ENCODE data around the gene EEF1AKMT1. TPM values are rescaled to one million over a fixed set of nuclear protein-coding genes. Genes with fewer than 3 reads are reported as not detected.
"Not testable (repeated sequence)": the region's sequence is repeated elsewhere in the genome, so short reads cannot be mapped to it uniquely, and the experiment has no call there.

The EEF1AKMT1 gene
- polyA plus RNA-seq, 5 donors, result 12.9 to 16.9 (median 14.6) TPM

DNA sequence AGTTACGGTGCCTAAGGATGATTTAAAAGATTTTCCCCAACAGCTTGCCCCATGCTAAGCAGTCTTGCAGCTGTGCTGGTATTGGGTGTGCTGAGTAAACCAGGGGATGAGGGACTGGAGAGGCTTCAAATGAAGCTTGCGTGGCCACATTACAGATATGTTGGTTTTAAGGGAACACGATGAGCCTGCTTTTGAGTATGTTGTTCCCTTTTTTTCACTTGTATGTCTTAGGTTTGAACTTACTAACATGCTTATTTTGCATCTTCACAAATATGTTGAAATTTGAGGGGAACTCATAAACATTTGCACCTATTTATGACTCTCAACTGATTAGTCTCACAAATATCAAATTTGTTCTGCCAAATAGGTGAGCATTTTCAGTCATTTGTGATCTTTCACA lies 72.3 kb downstream of the EEF1AKMT1 start:
- DNase-seq, result no peak

GRCh38 chr13:20700288-20700687 lies 73.5 kb downstream of the EEF1AKMT1 start:
- DNase-seq, result no peak

DNA sequence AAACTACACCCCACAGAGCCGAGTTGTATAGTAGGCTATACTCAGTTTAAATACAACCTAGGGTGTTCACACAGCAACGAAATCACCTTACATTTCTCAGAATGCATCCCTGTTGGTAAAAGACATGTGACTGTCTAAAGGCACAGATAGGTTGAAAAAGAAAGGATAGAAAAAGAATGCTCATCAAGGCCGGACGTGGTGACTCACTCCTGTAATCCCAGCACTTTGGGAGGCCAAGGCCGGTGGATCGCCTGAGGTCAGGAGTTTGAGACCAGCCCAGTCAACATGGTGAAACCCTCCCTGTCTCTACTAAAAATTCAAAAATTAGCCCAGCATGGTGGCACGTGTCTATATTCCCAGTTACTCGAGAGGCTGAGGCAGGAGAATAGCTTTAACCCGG lies 74.0 kb downstream of the EEF1AKMT1 start:
- no peak for DNase-seq

- no peak for DNase-seq
These were observed 77.7 kb downstream of the EEF1AKMT1 start for GRCh38 chr13:20696073-20696472.

- no peak for DNase-seq
These were observed 82.1 kb downstream of the EEF1AKMT1 start for GRCh38 chr13:20691616-20692015.

- DNase-seq, result no peak
These were observed 84.5 kb downstream of the EEF1AKMT1 start for GRCh38 chr13:20689291-20689690.

DNA sequence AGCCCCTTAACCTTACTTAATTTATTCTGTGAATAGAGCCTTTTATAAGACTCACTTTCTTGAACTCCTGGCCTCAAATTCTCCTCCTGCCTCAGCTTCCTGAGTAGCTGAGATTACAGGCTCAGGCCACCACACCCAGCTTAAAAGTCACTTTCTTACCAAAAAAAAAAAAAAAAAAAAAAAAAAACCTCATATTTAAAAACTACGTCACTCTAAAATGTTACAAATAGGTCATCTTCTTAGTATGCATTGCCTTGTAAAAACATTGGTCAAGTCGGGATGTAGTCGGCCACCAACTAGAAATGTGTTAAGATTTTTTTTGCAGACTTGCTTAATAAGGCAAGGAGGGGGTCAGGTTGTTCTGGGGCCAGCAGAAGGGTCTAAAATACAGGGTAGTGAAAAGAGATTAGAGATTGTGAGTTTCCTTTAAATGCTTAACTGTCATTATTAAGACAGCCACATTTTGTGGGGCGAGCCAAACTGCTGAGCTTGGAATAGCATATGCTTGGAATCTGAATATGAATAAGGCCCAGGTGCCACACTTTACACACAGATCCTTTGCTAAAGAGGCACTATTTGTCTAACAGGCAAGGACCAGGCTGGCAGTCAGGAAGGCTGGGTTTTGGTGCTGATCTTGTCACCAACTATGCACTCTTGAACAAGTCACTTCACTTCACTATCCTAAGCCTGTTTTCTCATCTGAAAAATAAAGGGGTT lies 86.7 kb downstream of the EEF1AKMT1 start:
- DNase-seq, result no peak

- no peak for DNase-seq
These were observed 87.6 kb downstream of the EEF1AKMT1 start for GRCh38 chr13:20686167-20686566.

GRCh38 chr13:20685092-20685491 lies 88.7 kb downstream of the EEF1AKMT1 start:
- no peak for DNase-seq

DNA sequence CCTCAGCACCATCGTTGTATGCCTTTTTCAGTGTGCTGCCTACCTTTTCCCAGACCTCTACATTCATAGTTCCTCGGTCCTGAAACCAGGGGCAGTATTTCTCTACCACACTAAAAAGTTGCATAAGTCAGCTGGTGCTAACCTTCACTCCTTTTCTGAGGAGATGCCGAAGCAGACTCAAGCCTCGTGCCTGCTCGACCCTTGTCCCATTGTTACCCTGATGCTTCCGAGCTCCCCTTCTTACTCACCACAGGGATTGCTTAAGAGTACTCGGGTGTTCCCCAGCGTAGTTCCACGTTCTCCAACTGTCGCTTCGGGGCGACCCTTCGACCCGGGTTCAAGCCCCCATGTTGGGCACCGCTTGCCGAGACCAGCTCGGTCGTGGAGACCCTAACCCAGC lies 89.2 kb downstream of the EEF1AKMT1 start:
- no peak for DNase-seq

- DNase-seq, result no peak
These were observed 89.7 kb downstream of the EEF1AKMT1 start for GRCh38 chr13:20684041-20684440.

DNA sequence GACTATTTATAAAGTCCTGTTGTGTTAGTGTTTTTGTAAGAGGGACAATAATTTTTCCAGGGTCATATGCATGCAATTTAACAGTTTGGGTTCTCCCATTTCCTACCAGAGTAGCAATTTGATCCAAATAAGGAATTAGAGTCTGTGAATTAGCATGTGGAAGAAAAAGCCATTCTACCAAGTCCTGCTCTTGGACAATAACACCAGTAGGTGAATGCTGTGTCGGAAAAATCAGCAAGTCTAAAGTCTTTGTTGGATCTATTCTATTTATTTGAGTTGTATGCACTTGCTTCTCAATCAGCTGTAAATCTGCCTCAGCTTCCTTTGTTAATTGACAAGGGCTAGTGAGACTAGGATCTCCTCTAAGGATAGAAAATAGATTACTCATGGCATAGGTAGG lies 91.7 kb downstream of the EEF1AKMT1 start:
- no peak for DNase-seq

- not testable (repeated sequence) for DNase-seq
These were observed 92.3 kb downstream of the EEF1AKMT1 start for GRCh38 chr13:20681481-20681880.

- DNase-seq, result no peak
These were observed 93.2 kb downstream of the EEF1AKMT1 start for GRCh38 chr13:20680416-20681080.

GRCh38 chr13:20679879-20680278 lies 93.9 kb downstream of the EEF1AKMT1 start:
- DNase-seq, result no peak

Other genes starting within 250 kb of the EEF1AKMT1 start
- gene CRYL1, start 248.1 kb downstream of the EEF1AKMT1 start, polyA plus RNA-seq (ENCODE audit: insufficient read depth in 1 of 5, insufficient read length in 5 of 5, low replicate concordance in 1 of 5), result 10 to 100 TPM; 22.4 to 27.0 (median 24.9) TPM
- 10 to 100 TPM; 32.4 to 42.4 (median 34.1) TPM for gene IFT88, start 206.8 kb downstream of the EEF1AKMT1 start, polyA plus RNA-seq (ENCODE audit: insufficient read depth in 1 of 5, insufficient read length in 5 of 5, low replicate concordance in 1 of 5)
- 10 to 100 TPM in 1 of 5 donors, 1 to 10 TPM in 4; 8.0 to 13.3 (median 9.1) TPM for gene IL17D, start 70.3 kb downstream of the EEF1AKMT1 start, polyA plus RNA-seq (ENCODE audit: insufficient read depth in 1 of 5, insufficient read length in 5 of 5, low replicate concordance in 1 of 5)
- gene XPO4, start 128.8 kb upstream of the EEF1AKMT1 start, polyA plus RNA-seq (ENCODE audit: insufficient read depth in 1 of 5, insufficient read length in 5 of 5, low replicate concordance in 1 of 5), result 10 to 100 TPM; 13.6 to 22.6 (median 20.1) TPM

Measured in right lung (tissue), 5 donors.